Nephron (organoid): ENCODE measurements around the gene VPREB3.

Experiments used
- H3K27ac Mint-ChIP-seq, 3 experiments: 2 replicates each; pipeline ENCODE4 v1.8.0; 2020; ENCODE audit warnings: mixed read lengths in 3 of 3, mild to moderate bottlenecking in 2 of 3, moderate library complexity in 1 of 3
- H3K27me3 Mint-ChIP-seq: 2 replicates; pipeline ENCODE4 v1.8.0; 2021; ENCODE audit warnings: low read depth, mild to moderate bottlenecking, moderate library complexity, mixed read lengths
- H3K36me3 Mint-ChIP-seq: 2 replicates; pipeline ENCODE4 v1.8.0; 2020; ENCODE audit warnings: low read depth, mixed read lengths
- H3K4me1 Mint-ChIP-seq: 2 replicates; pipeline ENCODE4 v1.8.0; 2020; ENCODE audit warnings: mixed read lengths
- H3K4me3 Mint-ChIP-seq, 3 experiments: 2 replicates each; pipeline ENCODE4 v1.8.0; 2020; ENCODE audit warnings: mild to moderate bottlenecking in 3 of 3, mixed read lengths in 3 of 3, moderate library complexity in 2 of 3
- H3K9me3 Mint-ChIP-seq: 2 replicates; pipeline ENCODE4 v1.8.0; 2020; ENCODE audit warnings: mixed read lengths
- CTCF ChIP-seq, 3 experiments: fragments of 200-600 bp; sonication (generic); IDR thresholded peaks; one replicate each; pipeline ENCODE4 v1.5.0; 2021; ENCODE audit warnings: antibody characterized with exemption in 3 of 3; ENCODE audit not compliant: unreplicated experiment in 3 of 3

VPREB3 gene

DNA sequence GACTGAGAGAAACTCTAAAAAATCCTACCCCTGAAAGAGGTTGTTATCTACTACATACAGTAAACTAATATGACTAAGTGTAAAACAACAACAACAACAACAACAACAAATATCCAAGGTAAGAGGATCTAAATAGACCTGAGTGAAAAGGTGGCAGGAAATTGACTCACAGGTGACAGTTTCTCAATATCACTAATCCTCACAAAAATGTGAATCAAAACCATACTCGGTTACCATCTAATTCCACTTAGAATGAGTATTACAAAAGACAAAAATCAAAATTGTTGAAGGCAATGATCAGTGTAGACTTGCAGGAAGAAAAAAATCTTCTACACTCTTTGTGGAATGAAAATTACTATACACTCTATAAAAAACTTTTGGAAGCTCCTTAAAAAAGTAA, 46.0 kb downstream of the VPREB3 start:
- H3K9me3 Mint-ChIP-seq, result no peaks in the 10 kb centered on the region
- H3K27ac Mint-ChIP-seq, result no peak overlapping the region
- no peak for TF ChIP-seq CTCF (IDR thresholded peaks at IDR 0.05; ENCODE audit: unreplicated experiment in 3 of 3)
- H3K36me3 Mint-ChIP-seq, result peaks cover 79% of the 10 kb centered on the region
- no peak overlapping the region for H3K4me3 Mint-ChIP-seq
- no peaks in the 10 kb centered on the region for H3K27me3 Mint-ChIP-seq
- H3K4me1 Mint-ChIP-seq, result no peaks in the 10 kb centered on the region

DNA sequence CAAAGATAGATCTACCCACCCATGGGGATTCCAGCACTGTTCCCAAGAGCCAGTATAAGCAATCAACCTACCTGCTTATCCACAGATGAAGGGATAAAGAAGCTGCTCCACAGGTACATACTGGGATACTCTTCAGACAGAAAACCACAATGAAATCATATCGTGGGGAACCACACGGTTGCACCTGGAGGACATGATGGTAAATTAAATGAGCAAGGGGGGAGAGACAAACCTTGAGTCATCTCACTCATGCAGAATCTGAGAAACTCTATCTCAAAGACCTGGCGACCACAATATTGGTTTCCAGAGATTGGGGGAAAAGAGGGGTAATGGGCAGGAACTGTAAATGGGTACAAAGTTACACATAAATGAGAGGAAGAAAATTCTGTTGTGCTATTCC, 48.9 kb downstream of the VPREB3 start:
- H3K27me3 Mint-ChIP-seq, result no peaks in the 10 kb centered on the region
- H3K4me3 Mint-ChIP-seq, result no peak overlapping the region
- peaks cover 83% of the 10 kb centered on the region for H3K36me3 Mint-ChIP-seq
- H3K27ac Mint-ChIP-seq, result no peak overlapping the region
- H3K9me3 Mint-ChIP-seq, result no peaks in the 10 kb centered on the region
- no peaks in the 10 kb centered on the region for H3K4me1 Mint-ChIP-seq
- no peak for TF ChIP-seq CTCF (IDR thresholded peaks at IDR 0.05; ENCODE audit: unreplicated experiment in 3 of 3)

- no peak for TF ChIP-seq CTCF (IDR thresholded peaks at IDR 0.05; ENCODE audit: unreplicated experiment in 3 of 3)
- H3K36me3 Mint-ChIP-seq, result peaks cover 83% of the 10 kb centered on the region
- H3K27me3 Mint-ChIP-seq, result no peaks in the 10 kb centered on the region
- H3K9me3 Mint-ChIP-seq, result no peaks in the 10 kb centered on the region
- H3K4me3 Mint-ChIP-seq, result no peak overlapping the region
- no peak overlapping the region for H3K27ac Mint-ChIP-seq
- no peaks in the 10 kb centered on the region for H3K4me1 Mint-ChIP-seq
These were observed 49.4 kb downstream of the VPREB3 start for GRCh38 chr22:23704829-23705228.

GRCh38 chr22:23704062-23704461, 50.2 kb downstream of the VPREB3 start:
- Mint-ChIP-seq H3K9me3 (no peaks in the 10 kb centered on the region), H3K36me3 (peaks cover 85% of the 10 kb centered on the region), H3K4me3 (no peak overlapping the region), H3K4me1 (no peaks in the 10 kb centered on the region), H3K27ac (no peak overlapping the region), H3K27me3 (no peaks in the 10 kb centered on the region)
- TF ChIP-seq CTCF (IDR thresholded peaks at IDR 0.05; ENCODE audit: unreplicated experiment in 3 of 3), result no peak
